NT2/D1 (cell line): ENCODE results near the gene HSH2D.

Experiments
- SUZ12 ChIP-seq: IDR thresholded peaks from 2 replicates; pipeline ENCODE4 v1.6.1; 2011; ENCODE audit not compliant: insufficient read length, insufficient read depth; ENCODE audit errors: extremely low read depth
- YY1 ChIP-seq: IDR thresholded peaks from 2 replicates; pipeline ENCODE4 v1.6.1; 2011; ENCODE audit not compliant: insufficient read length, insufficient read depth
- ZNF274 ChIP-seq: IDR thresholded peaks from 2 replicates; pipeline ENCODE4 v1.6.1; 2011; ENCODE audit warnings: mild to moderate bottlenecking, low read depth, low read length

GRCh38 chr19:16136185-16136999 is 7.1 kb upstream of the HSH2D start:
- no peak for TF ChIP-seq ZNF274
- TF ChIP-seq YY1 = no peak
- TF ChIP-seq SUZ12 = no peak
